Measurements from ENCODE around the gene EYS. TPM values are rescaled to one million over a fixed set of nuclear protein-coding genes. Genes with fewer than 3 reads are reported as not detected.
"Not testable (repeated sequence)": the region's sequence is repeated elsewhere in the genome, so short reads cannot be mapped to it uniquely, and the experiment has no call there.

The EYS gene
- total RNA-seq, 1 donor from 2014 or later, result 0.08 TPM

DNA sequence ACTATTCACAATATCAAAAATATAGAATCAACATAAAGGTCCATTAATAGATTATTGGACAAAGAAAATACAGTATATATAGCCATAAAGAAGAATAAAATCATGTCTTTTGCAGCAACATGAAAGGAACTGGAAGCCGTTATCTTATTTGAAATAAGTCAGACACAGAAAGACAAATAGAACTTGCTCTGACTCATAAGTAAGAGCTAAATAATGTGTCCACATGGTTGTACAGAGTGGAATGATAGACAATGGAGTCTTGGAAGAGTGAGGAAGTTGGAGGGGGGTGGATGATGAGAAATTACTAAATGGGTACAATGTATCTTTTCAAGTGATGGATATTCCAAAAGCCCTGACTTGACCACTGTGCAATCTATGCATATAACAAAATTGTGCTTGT, 1457.9 kb downstream of the EYS start:
- DNase-seq, result no peak
- Histone ChIP-seq H3K27ac (replicated peaks) (no peak overlapping the region), H3K4me3 (no peak overlapping the region), H3K27me3 (ENCODE audit: low read depth) (no peaks in the 10 kb centered on the region), H3K36me3 (no peaks in the 10 kb centered on the region), H3K9me3 (replicated peaks) (no peaks in the 10 kb centered on the region), H3K4me1 (no peaks in the 10 kb centered on the region)
- intact Hi-C loops (cut with micrococcal nuclease), result no loop called here
- TF ChIP-seq CTCF (IDR thresholded peaks at IDR 0.05; ENCODE audit: borderline replicate concordance), result no peak

- DNase-seq, result no peak
- Histone ChIP-seq H3K4me3 (no peak overlapping the region), H3K27me3 (ENCODE audit: low read depth) (no peaks in the 10 kb centered on the region), H3K4me1 (no peaks in the 10 kb centered on the region), H3K36me3 (no peaks in the 10 kb centered on the region), H3K9me3 (replicated peaks) (peaks cover 23% of the 10 kb centered on the region), H3K27ac (replicated peaks) (no peak overlapping the region)
- intact Hi-C loops (cut with micrococcal nuclease), result no loop called here
- no peak for TF ChIP-seq CTCF (IDR thresholded peaks at IDR 0.05; ENCODE audit: borderline replicate concordance)
Observed at GRCh38 chr6:64243618-64244017, 1463.4 kb downstream of the EYS start.

DNA sequence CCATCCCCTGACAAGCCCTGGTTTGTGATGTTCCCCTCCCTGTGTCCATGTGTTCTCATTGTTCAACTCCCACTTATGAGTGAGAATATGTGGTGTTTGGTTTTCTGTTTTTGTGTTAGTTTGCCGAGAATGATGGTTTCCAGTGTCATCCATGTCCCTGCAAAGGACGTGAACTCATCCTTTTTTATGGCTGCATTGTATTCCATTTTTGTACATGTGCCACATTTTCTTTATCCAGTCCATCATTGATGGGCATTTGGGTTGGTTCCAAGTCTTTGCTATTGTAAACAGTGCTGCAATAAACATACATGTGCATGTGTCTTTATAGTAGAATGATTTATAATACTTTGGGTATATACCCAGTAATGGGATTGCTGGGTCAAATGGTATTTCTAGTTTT, 1468.1 kb downstream of the EYS start:
- intact Hi-C loops (cut with micrococcal nuclease), result not testable (repeated sequence)

GRCh38 chr6:64238071-64238470, 1469.0 kb downstream of the EYS start:
- Histone ChIP-seq H3K9me3 (replicated peaks) (peaks cover 23% of the 10 kb centered on the region), H3K4me1 (no peaks in the 10 kb centered on the region), H3K4me3 (no peak overlapping the region), H3K36me3 (no peaks in the 10 kb centered on the region), H3K27ac (replicated peaks) (no peak overlapping the region), H3K27me3 (ENCODE audit: low read depth) (no peaks in the 10 kb centered on the region)
- no peak for TF ChIP-seq CTCF (IDR thresholded peaks at IDR 0.05; ENCODE audit: borderline replicate concordance)
- intact Hi-C loops (cut with micrococcal nuclease), result no loop called here
- DNase-seq, result no peak

More for the DNA sequence above, 1468.1 kb downstream of the EYS start:
- DNase-seq; H3K4me3 ChIP-seq; H3K27ac ChIP-seq (replicated peaks); H3K36me3 ChIP-seq; H3K4me1 ChIP-seq; H3K27me3 ChIP-seq (ENCODE audit: low read depth): not testable (repeated sequence)
- H3K9me3 ChIP-seq (replicated peaks), result peaks cover 23% of the 10 kb centered on the region

GRCh38 chr6:64233746-64234145, 1473.3 kb downstream of the EYS start:
- intact Hi-C loops (cut with micrococcal nuclease), result no loop called here
- H3K36me3 ChIP-seq, result no peaks in the 10 kb centered on the region
- no peaks in the 10 kb centered on the region for H3K27me3 ChIP-seq (ENCODE audit: low read depth)
- no peaks in the 10 kb centered on the region for H3K4me1 ChIP-seq
- H3K27ac ChIP-seq (replicated peaks), result no peak overlapping the region
- DNase-seq, result no peak
- peaks cover 1% of the 10 kb centered on the region for H3K9me3 ChIP-seq (replicated peaks)
- TF ChIP-seq CTCF (IDR thresholded peaks at IDR 0.05; ENCODE audit: borderline replicate concordance), result no peak
- no peak overlapping the region for H3K4me3 ChIP-seq

DNA sequence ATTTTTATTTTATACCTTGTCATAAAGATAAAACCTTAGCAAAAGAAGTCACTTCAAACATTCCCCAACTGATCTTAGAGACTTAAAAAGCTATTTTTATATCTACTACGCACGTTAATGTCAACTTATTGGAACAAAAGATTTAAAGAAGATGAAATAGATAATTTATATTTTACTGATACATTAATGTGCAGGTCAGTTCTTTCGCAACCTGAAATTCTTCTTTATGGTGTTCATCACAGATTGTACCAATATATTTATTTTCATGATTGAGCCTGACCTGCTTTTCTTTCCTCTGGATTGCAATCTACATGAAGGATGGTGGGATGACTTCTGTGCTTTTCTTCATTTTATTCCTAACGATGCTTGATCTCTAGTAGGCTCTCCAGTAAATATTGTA, 1475.1 kb downstream of the EYS start:
- Histone ChIP-seq H3K4me1 (no peaks in the 10 kb centered on the region), H3K27ac (replicated peaks) (no peak overlapping the region), H3K27me3 (ENCODE audit: low read depth) (no peaks in the 10 kb centered on the region), H3K4me3 (no peak overlapping the region), H3K36me3 (no peaks in the 10 kb centered on the region), H3K9me3 (replicated peaks) (no peaks in the 10 kb centered on the region)
- DNase-seq, result no peak
- intact Hi-C loops (cut with micrococcal nuclease), result no loop called here
- TF ChIP-seq CTCF (IDR thresholded peaks at IDR 0.05; ENCODE audit: borderline replicate concordance), result no peak

All from left ventricle myocardium inferior (tissue), 1 donor.